GM21528 (cell line): ENCODE results near the gene PIP5K1C.

ENCODE experiments used
- ATAC-seq: cut with Tn5 transposase; IDR thresholded peaks from one replicate; pipeline ENCODE4 v1.9.1; 2021; ENCODE audit warnings: mild to moderate bottlenecking, moderate library complexity; ENCODE audit not compliant: unreplicated experiment, low FRiP score

The PIP5K1C gene

GRCh38 chr19:3664879-3665642, 35.2 kb downstream of the PIP5K1C start:
- no peak for ATAC-seq

- no peak for ATAC-seq
These were observed 36.4 kb downstream of the PIP5K1C start for GRCh38 chr19:3663838-3664237.

- no peak for ATAC-seq
These were observed 38.7 kb downstream of the PIP5K1C start for GRCh38 chr19:3661284-3662238.

- no peak for ATAC-seq
These were observed 39.6 kb downstream of the PIP5K1C start for GRCh38 chr19:3660493-3661219.

- ATAC-seq: no peak
These were observed 40.5 kb downstream of the PIP5K1C start for GRCh38 chr19:3659746-3660112.

GRCh38 chr19:3658870-3659745, 41.2 kb downstream of the PIP5K1C start:
- ATAC-seq: no peak

- no peak for ATAC-seq
These were observed 42.0 kb downstream of the PIP5K1C start for GRCh38 chr19:3658004-3658869.

- no peak for ATAC-seq
These were observed 42.9 kb downstream of the PIP5K1C start for GRCh38 chr19:3657395-3657769.

GRCh38 chr19:3656747-3657394, 43.4 kb downstream of the PIP5K1C start:
- ATAC-seq: no peak

- ATAC-seq: no peak
These were observed 44.1 kb downstream of the PIP5K1C start for GRCh38 chr19:3656073-3656746.

- ATAC-seq: no peak
These were observed 44.7 kb downstream of the PIP5K1C start for GRCh38 chr19:3655402-3656072.

- no peak for ATAC-seq
These were observed 46.3 kb downstream of the PIP5K1C start for GRCh38 chr19:3653865-3654513.

- no peak for ATAC-seq
These were observed 47.0 kb downstream of the PIP5K1C start for GRCh38 chr19:3653081-3653795.

- ATAC-seq: no peak
These were observed 47.8 kb downstream of the PIP5K1C start for GRCh38 chr19:3652422-3652821.

- no peak for ATAC-seq
These were observed 48.6 kb downstream of the PIP5K1C start for GRCh38 chr19:3651684-3652083.

GRCh38 chr19:3649888-3650287, 50.4 kb downstream of the PIP5K1C start:
- no peak for ATAC-seq
